ENCODE measurements around the gene HTD2. TPM values are rescaled to one million over a fixed set of nuclear protein-coding genes. Genes with fewer than 3 reads are reported as not detected.

Gene HTD2
- polyA plus RNA-seq, 4 donors, result 5.4 to 13.1 (median 7.1) TPM

- no peak for DNase-seq
- Histone ChIP-seq H3K4me1 (ENCODE audit: control insufficient read depth in 3 of 3, insufficient read depth in 2 of 3, low read depth in 1 of 3, low read length in 2 of 3) (peaks cover 0 to 6% (median 0%) of the 10 kb centered on the region in 3 donors), H3K4me3 (ENCODE audit: low read depth in 1 of 3, low read length in 3 of 3) (no peak overlapping the region), H3K27me3 (ENCODE audit: control insufficient read depth in 3 of 3, insufficient read depth in 3 of 3, low read length in 3 of 3) (no peaks in the 10 kb centered on the region), H3K27ac (ENCODE audit: low read depth in 1 of 3, low read length in 2 of 3) (no peak overlapping the region), H3K36me3 (ENCODE audit: control insufficient read depth in 3 of 3, insufficient read depth in 2 of 3, low read depth in 1 of 3, low read length in 3 of 3) (peaks cover 0 to 3% (median 0%) of the 10 kb centered on the region in 3 donors), H3K9me3 (ENCODE audit: control insufficient read depth in 2 of 2, insufficient read depth in 1 of 2, low read depth in 1 of 2, low read length in 1 of 2) (no peaks in the 10 kb centered on the region)
- no peak for FAIRE-seq
- WGBS, 3 donors, result 91 to 98% (median 92%) methylated on average over 3 of the region's 3 CpGs
Observed at GRCh38 chr3:58340594-58341244, 34.4 kb downstream of the HTD2 start.

- Histone ChIP-seq H3K4me1 (ENCODE audit: control insufficient read depth in 3 of 3, insufficient read depth in 2 of 3, low read depth in 1 of 3, low read length in 2 of 3) (peaks cover 0 to 6% (median 0%) of the 10 kb centered on the region in 3 donors), H3K9me3 (ENCODE audit: control insufficient read depth in 2 of 2, insufficient read depth in 1 of 2, low read depth in 1 of 2, low read length in 1 of 2) (no peaks in the 10 kb centered on the region), H3K27me3 (ENCODE audit: control insufficient read depth in 3 of 3, insufficient read depth in 3 of 3, low read length in 3 of 3) (no peaks in the 10 kb centered on the region), H3K4me3 (ENCODE audit: low read depth in 1 of 3, low read length in 3 of 3) (no peak overlapping the region), H3K27ac (ENCODE audit: low read depth in 1 of 3, low read length in 2 of 3) (no peak overlapping the region), H3K36me3 (ENCODE audit: control insufficient read depth in 3 of 3, insufficient read depth in 2 of 3, low read depth in 1 of 3, low read length in 3 of 3) (peaks cover 0 to 3% (median 0%) of the 10 kb centered on the region in 3 donors)
- FAIRE-seq (no peak), DNase-seq (no peak)
- 81 to 96% (median 93%) methylated on average over 3 of the region's 3 CpGs for WGBS, 3 donors
Observed at GRCh38 chr3:58341376-58341775, 35.1 kb downstream of the HTD2 start.

- no peak for FAIRE-seq
- H3K36me3 ChIP-seq (ENCODE audit: control insufficient read depth in 3 of 3, insufficient read depth in 2 of 3, low read depth in 1 of 3, low read length in 3 of 3), result peaks cover 0 to 3% (median 0%) of the 10 kb centered on the region in 3 donors
- H3K9me3 ChIP-seq (ENCODE audit: control insufficient read depth in 2 of 2, insufficient read depth in 1 of 2, low read depth in 1 of 2, low read length in 1 of 2), result no peaks in the 10 kb centered on the region
- H3K4me1 ChIP-seq (ENCODE audit: control insufficient read depth in 3 of 3, insufficient read depth in 2 of 3, low read depth in 1 of 3, low read length in 2 of 3), result peaks cover 0 to 6% (median 0%) of the 10 kb centered on the region in 3 donors
- 30 to 59% (median 46%) methylated on average over 5 of the region's 5 CpGs for WGBS, 3 donors
- peak; percentile 32 to 61 for DNase-seq
- H3K27ac ChIP-seq (ENCODE audit: low read depth in 1 of 3, low read length in 2 of 3), result no peak overlapping the region
- no peaks in the 10 kb centered on the region for H3K27me3 ChIP-seq (ENCODE audit: control insufficient read depth in 3 of 3, insufficient read depth in 3 of 3, low read length in 3 of 3)
- no peak overlapping the region for H3K4me3 ChIP-seq (ENCODE audit: low read depth in 1 of 3, low read length in 3 of 3)
Observed at GRCh38 chr3:58342676-58343075, 36.4 kb downstream of the HTD2 start.

- H3K27ac ChIP-seq (ENCODE audit: low read depth in 1 of 3, low read length in 2 of 3), result no peak overlapping the region
- H3K4me1 ChIP-seq (ENCODE audit: control insufficient read depth in 3 of 3, insufficient read depth in 2 of 3, low read depth in 1 of 3, low read length in 2 of 3), result peaks cover 3 to 6% (median 4%) of the 10 kb centered on the region in 3 donors
- H3K9me3 ChIP-seq (ENCODE audit: control insufficient read depth in 2 of 2, insufficient read depth in 1 of 2, low read depth in 1 of 2, low read length in 1 of 2), result no peaks in the 10 kb centered on the region
- 93 to 99% (median 96%) methylated on average over 4 of the region's 4 CpGs for WGBS, 3 donors
- H3K27me3 ChIP-seq (ENCODE audit: control insufficient read depth in 3 of 3, insufficient read depth in 3 of 3, low read length in 3 of 3), result no peaks in the 10 kb centered on the region
- DNase-seq (no peak), FAIRE-seq (no peak)
- peaks cover 0 to 3% (median 0%) of the 10 kb centered on the region in 3 donors for H3K36me3 ChIP-seq (ENCODE audit: control insufficient read depth in 3 of 3, insufficient read depth in 2 of 3, low read depth in 1 of 3, low read length in 3 of 3)
- H3K4me3 ChIP-seq (ENCODE audit: low read depth in 1 of 3, low read length in 3 of 3), result no peak overlapping the region
Observed at GRCh38 chr3:58345457-58345856, 39.1 kb downstream of the HTD2 start.

- H3K9me3 ChIP-seq (ENCODE audit: control insufficient read depth in 2 of 2, insufficient read depth in 1 of 2, low read depth in 1 of 2, low read length in 1 of 2), result no peaks in the 10 kb centered on the region
- no peak for FAIRE-seq
- WGBS, 3 donors, result 75 to 96% (median 95%) methylated on average over 2 of the region's 2 CpGs
- no peaks in the 10 kb centered on the region for H3K36me3 ChIP-seq (ENCODE audit: control insufficient read depth in 3 of 3, insufficient read depth in 2 of 3, low read depth in 1 of 3, low read length in 3 of 3)
- H3K27me3 ChIP-seq (ENCODE audit: control insufficient read depth in 3 of 3, insufficient read depth in 3 of 3, low read length in 3 of 3), result no peaks in the 10 kb centered on the region
- no peak for DNase-seq
- H3K4me1 ChIP-seq (ENCODE audit: control insufficient read depth in 3 of 3, insufficient read depth in 2 of 3, low read depth in 1 of 3, low read length in 2 of 3), result peaks cover 3 to 6% (median 4%) of the 10 kb centered on the region in 3 donors
- H3K27ac ChIP-seq (ENCODE audit: low read depth in 1 of 3, low read length in 2 of 3), result no peak overlapping the region
- H3K4me3 ChIP-seq (ENCODE audit: low read depth in 1 of 3, low read length in 3 of 3), result no peak overlapping the region
Observed at GRCh38 chr3:58346368-58346767, 40.0 kb downstream of the HTD2 start.

- FAIRE-seq, result no peak
- peak in 1 of 2 donors; percentile 76 for DNase-seq
- H3K27ac ChIP-seq (ENCODE audit: low read depth in 1 of 3, low read length in 2 of 3), result no peak overlapping the region
- 65 to 82% (median 74%) methylated on average over 7 of the region's 7 CpGs for WGBS, 3 donors
- H3K27me3 ChIP-seq (ENCODE audit: control insufficient read depth in 3 of 3, insufficient read depth in 3 of 3, low read length in 3 of 3), result no peaks in the 10 kb centered on the region
- peaks cover 2 to 4% (median 3%) of the 10 kb centered on the region in 3 donors for H3K4me1 ChIP-seq (ENCODE audit: control insufficient read depth in 3 of 3, insufficient read depth in 2 of 3, low read depth in 1 of 3, low read length in 2 of 3)
- H3K4me3 ChIP-seq (ENCODE audit: low read depth in 1 of 3, low read length in 3 of 3), result no peak overlapping the region
- no peaks in the 10 kb centered on the region for H3K36me3 ChIP-seq (ENCODE audit: control insufficient read depth in 3 of 3, insufficient read depth in 2 of 3, low read depth in 1 of 3, low read length in 3 of 3)
- no peaks in the 10 kb centered on the region for H3K9me3 ChIP-seq (ENCODE audit: control insufficient read depth in 2 of 2, insufficient read depth in 1 of 2, low read depth in 1 of 2, low read length in 1 of 2)
Observed at GRCh38 chr3:58347984-58348383, 41.7 kb downstream of the HTD2 start.

- Histone ChIP-seq H3K4me1 (ENCODE audit: control insufficient read depth in 3 of 3, insufficient read depth in 2 of 3, low read depth in 1 of 3, low read length in 2 of 3) (peaks cover 0 to 6% (median 4%) of the 10 kb centered on the region in 3 donors), H3K27me3 (ENCODE audit: control insufficient read depth in 3 of 3, insufficient read depth in 3 of 3, low read length in 3 of 3) (no peaks in the 10 kb centered on the region), H3K27ac (ENCODE audit: low read depth in 1 of 3, low read length in 2 of 3) (no peak overlapping the region), H3K9me3 (ENCODE audit: control insufficient read depth in 2 of 2, insufficient read depth in 1 of 2, low read depth in 1 of 2, low read length in 1 of 2) (no peaks in the 10 kb centered on the region), H3K36me3 (ENCODE audit: control insufficient read depth in 3 of 3, insufficient read depth in 2 of 3, low read depth in 1 of 3, low read length in 3 of 3) (no peaks in the 10 kb centered on the region), H3K4me3 (ENCODE audit: low read depth in 1 of 3, low read length in 3 of 3) (no peak overlapping the region)
- 67 to 70% (median 70%) methylated on average over 7 of the region's 7 CpGs for WGBS, 3 donors
- FAIRE-seq (no peak), DNase-seq (peak in 1 of 2 donors; percentile 8)
Observed at GRCh38 chr3:58349792-58350626, 43.7 kb downstream of the HTD2 start.

- FAIRE-seq (no peak), DNase-seq (no peak)
- H3K27ac ChIP-seq (ENCODE audit: low read depth in 1 of 3, low read length in 2 of 3), result no peak overlapping the region
- H3K27me3 ChIP-seq (ENCODE audit: control insufficient read depth in 3 of 3, insufficient read depth in 3 of 3, low read length in 3 of 3), result no peaks in the 10 kb centered on the region
- no peaks in the 10 kb centered on the region for H3K36me3 ChIP-seq (ENCODE audit: control insufficient read depth in 3 of 3, insufficient read depth in 2 of 3, low read depth in 1 of 3, low read length in 3 of 3)
- no peaks in the 10 kb centered on the region for H3K9me3 ChIP-seq (ENCODE audit: control insufficient read depth in 2 of 2, insufficient read depth in 1 of 2, low read depth in 1 of 2, low read length in 1 of 2)
- H3K4me3 ChIP-seq (ENCODE audit: low read depth in 1 of 3, low read length in 3 of 3), result no peak overlapping the region
- WGBS, 3 donors, result 85 to 94% (median 86%) methylated on average over 2 of the region's 2 CpGs
- H3K4me1 ChIP-seq (ENCODE audit: control insufficient read depth in 3 of 3, insufficient read depth in 2 of 3, low read depth in 1 of 3, low read length in 2 of 3), result peaks cover 0 to 6% (median 4%) of the 10 kb centered on the region in 3 donors
Observed at GRCh38 chr3:58350627-58351013, 44.3 kb downstream of the HTD2 start.
